Upper lobe of left lung (tissue), 6 donors: ENCODE results near the gene DIAPH2. TPM values are rescaled to one million over a fixed set of nuclear protein-coding genes. Genes with fewer than 3 reads are reported as not detected.

Experiments used
- ATAC-seq, 2 donors: fragments of 200-7000 bp; cut with Tn5 transposase; one replicate each; pipeline ENCODE4 v1.9.1; 2022; ENCODE audit warnings: mild to moderate bottlenecking in 2 of 2, moderate library complexity in 2 of 2; ENCODE audit not compliant: low FRiP score in 2 of 2
- DNase-seq, 2 donors: peaks; one replicate each; pipeline ENCODE4 v3.0.0-alpha.2; 2019 to 2020
- H3K27ac ChIP-seq, 4 donors: fragments of 200-600 bp; sonication (generic); one replicate each; pipeline ENCODE4 v1.5.1; 2016 to 2019
- H3K27me3 ChIP-seq, 4 donors: fragments of 200-600 bp; sonication (generic); one replicate each; pipeline ENCODE4 v1.5.1; 2017 to 2019
- H3K36me3 ChIP-seq, 4 donors: fragments of 200-600 bp; sonication (generic); one replicate each; pipeline ENCODE4 v1.5.1; 2016 to 2019
- H3K4me1 ChIP-seq, 4 donors: fragments of 200-600 bp; sonication (generic); one replicate each; pipeline ENCODE4 v1.5.1; 2018 to 2019
- H3K4me3 ChIP-seq, 4 donors: fragments of 200-600 bp; sonication (generic); one replicate each; pipeline ENCODE4 v1.5.1; 2017 to 2019; ENCODE audit warnings: mild to moderate bottlenecking in 2 of 4, moderate library complexity in 1 of 4
- H3K9me3 ChIP-seq, 4 donors: fragments of 200-600 bp; sonication (generic); one replicate each; pipeline ENCODE4 v1.5.1; 2018 to 2019
- CTCF ChIP-seq, 6 experiments: fragments of 450-650 bp in 4 of 6; fragments of 200-600 bp in 2 of 6; sonication (generic) in 2 of 6; IDR thresholded peaks; one replicate each; pipeline ENCODE4 v1.5.1; 2016 to 2019; ENCODE audit warnings: antibody characterized with exemption in 6 of 6
- EP300 ChIP-seq, 4 donors: sonication (generic); formaldehyde crosslinking; IDR thresholded peaks; one replicate each; pipeline ENCODE4 v1.5.1; 2017; ENCODE audit warnings: antibody characterized with exemption in 4 of 4, control low read depth in 2 of 4
- POLR2A ChIP-seq, 4 donors: fragments of 450-650 bp; IDR thresholded peaks; one replicate each; pipeline ENCODE4 v1.5.1; 2016 to 2017; ENCODE audit warnings: antibody characterized with exemption in 4 of 4, mild to moderate bottlenecking in 2 of 4
- POLR2AphosphoS5 ChIP-seq, 2 donors: sonication (generic); formaldehyde crosslinking; IDR thresholded peaks; one replicate each; pipeline ENCODE4 v1.5.1; 2017; ENCODE audit warnings: antibody characterized with exemption in 2 of 2
- WGBS, 2 donors: methylation state at CpG; one replicate each; pipeline ENCODE4 v1.1.5; 2017 to 2018; 5-methylcytosine and 5-hydroxymethylcytosine counted together
- total RNA-seq, 6 donors: library from RNA; depleted of rRNA in 4 of 6; stranded (reverse); fragments of >200 nt in 4 of 6; gene quantifications; one replicate each; pipeline versions ENCODE4 v1.1.0 to v1.2.1, GENCODE V29; 2016 to 2021
- donor health status: DM: no; HTN: no; CAD: no; lungs with moderate emphysema.
- donor health status: DM: no; HTN: yes; CAD: no; lungs with severe emphysema.

Gene DIAPH2
- total RNA-seq, 6 donors from 2014 or later: 22.5 to 107 (median 44.1) TPM

GRCh38 chrX:97306771-97307470 is 622.3 kb downstream of the DIAPH2 start:
- ATAC-seq (no peak), DNase-seq (no peak)
- WGBS, 2 donors: 71 to 78% methylated on average over 1 of the region's 1 CpG
- H3K36me3 ChIP-seq: no peaks in the 10 kb centered on the region
- H3K27me3 ChIP-seq: no peaks in the 10 kb centered on the region
- TF ChIP-seq EP300 (IDR thresholded peaks at IDR 0.05): no peak
- no peaks in the 10 kb centered on the region for H3K9me3 ChIP-seq
- H3K4me3 ChIP-seq: no peak overlapping the region
- no peak overlapping the region for H3K27ac ChIP-seq
- H3K4me1 ChIP-seq: no peaks in the 10 kb centered on the region

GRCh38 chrX:97308171-97308570 is 623.5 kb downstream of the DIAPH2 start:
- WGBS, 2 donors: 94% methylated on average over 4 of the region's 4 CpGs
- no peaks in the 10 kb centered on the region for H3K27me3 ChIP-seq
- no peaks in the 10 kb centered on the region for H3K36me3 ChIP-seq
- DNase-seq: no peak
- no peak for ATAC-seq
- H3K4me3 ChIP-seq: no peak overlapping the region
- H3K27ac ChIP-seq: no peak overlapping the region
- TF ChIP-seq CTCF (IDR thresholded peaks at IDR 0.05) (no peak), EP300 (IDR thresholded peaks at IDR 0.05) (no peak), POLR2A (IDR thresholded peaks at IDR 0.05) (no peak), POLR2AphosphoS5 (IDR thresholded peaks at IDR 0.05) (no peak)
- H3K9me3 ChIP-seq: no peaks in the 10 kb centered on the region
- H3K4me1 ChIP-seq: no peaks in the 10 kb centered on the region

GRCh38 chrX:97309487-97310116 is 625.0 kb downstream of the DIAPH2 start:
- TF ChIP-seq EP300 (IDR thresholded peaks at IDR 0.05) (no peak), POLR2A (IDR thresholded peaks at IDR 0.05) (no peak), CTCF (IDR thresholded peaks at IDR 0.05) (no peak), POLR2AphosphoS5 (IDR thresholded peaks at IDR 0.05) (no peak)
- Histone ChIP-seq H3K27ac (no peak overlapping the region), H3K27me3 (no peaks in the 10 kb centered on the region), H3K4me3 (no peak overlapping the region), H3K9me3 (no peaks in the 10 kb centered on the region), H3K4me1 (no peaks in the 10 kb centered on the region), H3K36me3 (no peaks in the 10 kb centered on the region)
- WGBS, 2 donors: 84 to 85% methylated on average over 2 of the region's 2 CpGs
- ATAC-seq: no peak
- DNase-seq: no peak

- Histone ChIP-seq H3K4me1 (no peaks in the 10 kb centered on the region), H3K36me3 (no peaks in the 10 kb centered on the region), H3K4me3 (no peak overlapping the region), H3K27ac (no peak overlapping the region), H3K9me3 (no peaks in the 10 kb centered on the region), H3K27me3 (no peaks in the 10 kb centered on the region)
- DNase-seq (no peak), ATAC-seq (no peak)
- TF ChIP-seq POLR2A (IDR thresholded peaks at IDR 0.05) (no peak), CTCF (IDR thresholded peaks at IDR 0.05) (no peak), EP300 (IDR thresholded peaks at IDR 0.05) (no peak), POLR2AphosphoS5 (IDR thresholded peaks at IDR 0.05) (no peak)
- WGBS, 2 donors: 44 to 94% methylated on average over 8 of the region's 8 CpGs
Measured at GRCh38 chrX:97310373-97310772, 625.7 kb downstream of the DIAPH2 start.

GRCh38 chrX:97311066-97311778 is 626.6 kb downstream of the DIAPH2 start:
- H3K9me3 ChIP-seq: no peaks in the 10 kb centered on the region
- no peaks in the 10 kb centered on the region for H3K27me3 ChIP-seq
- WGBS, 2 donors: 70 to 100% methylated on average over 1 to 4 of the region's 4 CpGs
- H3K4me3 ChIP-seq: no peak overlapping the region
- TF ChIP-seq POLR2A (IDR thresholded peaks at IDR 0.05) (no peak), EP300 (IDR thresholded peaks at IDR 0.05) (no peak), POLR2AphosphoS5 (IDR thresholded peaks at IDR 0.05) (no peak), CTCF (IDR thresholded peaks at IDR 0.05) (no peak)
- H3K4me1 ChIP-seq: no peaks in the 10 kb centered on the region
- no peak overlapping the region for H3K27ac ChIP-seq
- DNase-seq: no peak
- no peak for ATAC-seq
- H3K36me3 ChIP-seq: no peaks in the 10 kb centered on the region
